Measurements from ENCODE around the gene ZNF468. TPM values are rescaled to one million over a fixed set of nuclear protein-coding genes. Genes with fewer than 3 reads are reported as not detected.
"Not testable (repeated sequence)": the region's sequence is repeated elsewhere in the genome, so short reads cannot be mapped to it uniquely, and the experiment has no call there.

The ZNF468 gene
- total and polyA plus RNA-seq, 2 donors (not counting 1 experiment from before 2014, with no cell fraction given) = 10.2 to 30.6 TPM

DNA sequence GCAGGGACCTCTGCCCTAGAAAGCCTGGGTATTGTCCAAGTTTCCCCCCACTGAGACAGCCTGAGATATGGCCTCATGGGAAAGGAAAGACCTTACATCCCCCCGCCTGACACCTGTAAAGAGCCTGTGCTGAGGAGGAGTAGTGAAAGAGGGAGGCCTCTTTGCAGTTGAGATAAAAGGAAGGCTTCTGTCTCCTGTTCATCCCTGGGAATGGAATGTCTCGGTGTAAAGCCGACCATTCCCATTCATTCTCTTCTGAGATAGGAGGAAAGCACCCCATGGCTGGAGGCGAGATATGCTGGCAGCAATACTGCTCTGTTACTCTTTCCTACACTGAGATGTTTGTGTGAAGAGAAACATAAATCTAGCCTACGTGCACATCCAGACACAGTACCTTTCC lies 10.1 kb downstream of the ZNF468 start:
- not testable (repeated sequence) for H3K27ac ChIP-seq (ENCODE audit: insufficient read depth, low read length); H2AFZ ChIP-seq (ENCODE audit: low read length); H3K9me3 ChIP-seq (ENCODE audit: control insufficient read depth, insufficient read depth, low read depth, low read length); H3K36me3 ChIP-seq (ENCODE audit: control insufficient read depth, insufficient read depth, low read length); DNase-seq (ENCODE audit: low read depth in 2 of 2); H3K9ac ChIP-seq (ENCODE audit: insufficient read depth, low read length); H3K4me1 ChIP-seq (ENCODE audit: control insufficient read depth, extremely low read depth, insufficient read depth, low read length); H3K79me2 ChIP-seq (ENCODE audit: control insufficient read depth, insufficient read depth, low read length); H3K4me3 ChIP-seq (replicated peaks in 1 of 4; ENCODE audit: control extremely low read depth in 1 of 4, insufficient read depth in 1 of 4, low read depth in 3 of 4, low read length in 4 of 4); H3K4me2 ChIP-seq (ENCODE audit: extremely low read depth, insufficient read depth, low read length); H3K27me3 ChIP-seq (ENCODE audit: control insufficient read depth, insufficient read depth, low read length); H4K20me1 ChIP-seq (ENCODE audit: control insufficient read depth, extremely low read depth, insufficient read depth, low read length)

DNA sequence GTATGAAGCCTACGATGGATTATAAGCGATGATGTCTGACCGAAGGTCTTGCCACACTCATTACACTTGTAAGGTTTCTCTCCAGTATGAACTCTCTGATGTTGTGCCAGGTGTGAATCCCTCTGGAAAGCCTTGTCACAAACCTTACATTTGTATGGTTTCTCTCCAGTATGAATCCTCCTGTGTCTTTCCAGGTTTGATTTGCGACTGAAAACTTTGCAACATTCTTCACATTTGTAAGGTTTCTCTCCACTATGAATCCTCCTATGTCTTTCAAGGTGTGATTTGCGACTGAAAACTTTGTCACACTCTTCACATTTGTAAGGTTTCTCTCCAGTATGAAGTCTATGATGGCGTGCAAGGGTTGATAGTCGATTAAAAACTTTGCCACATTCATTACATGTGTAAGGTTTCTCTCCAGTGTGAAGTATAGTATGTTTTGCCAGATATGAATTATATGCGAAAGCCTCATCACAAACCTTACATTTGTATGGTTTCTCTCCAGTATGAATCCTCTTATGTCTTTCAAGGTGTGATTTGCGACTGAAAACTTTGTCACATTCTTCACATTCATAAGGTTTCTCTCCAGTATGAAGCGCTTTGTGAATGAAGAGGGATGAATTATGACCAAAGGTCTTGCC lies 16.5 kb downstream of the ZNF468 start:
- H3K4me2 ChIP-seq (ENCODE audit: extremely low read depth, insufficient read depth, low read length); H2AFZ ChIP-seq (ENCODE audit: low read length); DNase-seq (ENCODE audit: low read depth in 2 of 2); H3K36me3 ChIP-seq (ENCODE audit: control insufficient read depth, insufficient read depth, low read length); H3K27me3 ChIP-seq (ENCODE audit: control insufficient read depth, insufficient read depth, low read length); H3K4me3 ChIP-seq (replicated peaks in 1 of 4; ENCODE audit: control extremely low read depth in 1 of 4, insufficient read depth in 1 of 4, low read depth in 3 of 4, low read length in 4 of 4); H3K9me3 ChIP-seq (ENCODE audit: control insufficient read depth, insufficient read depth, low read depth, low read length); H3K27ac ChIP-seq (ENCODE audit: insufficient read depth, low read length); H4K20me1 ChIP-seq (ENCODE audit: control insufficient read depth, extremely low read depth, insufficient read depth, low read length); H3K4me1 ChIP-seq (ENCODE audit: control insufficient read depth, extremely low read depth, insufficient read depth, low read length); H3K79me2 ChIP-seq (ENCODE audit: control insufficient read depth, insufficient read depth, low read length); H3K9ac ChIP-seq (ENCODE audit: insufficient read depth, low read length): not testable (repeated sequence)

DNA sequence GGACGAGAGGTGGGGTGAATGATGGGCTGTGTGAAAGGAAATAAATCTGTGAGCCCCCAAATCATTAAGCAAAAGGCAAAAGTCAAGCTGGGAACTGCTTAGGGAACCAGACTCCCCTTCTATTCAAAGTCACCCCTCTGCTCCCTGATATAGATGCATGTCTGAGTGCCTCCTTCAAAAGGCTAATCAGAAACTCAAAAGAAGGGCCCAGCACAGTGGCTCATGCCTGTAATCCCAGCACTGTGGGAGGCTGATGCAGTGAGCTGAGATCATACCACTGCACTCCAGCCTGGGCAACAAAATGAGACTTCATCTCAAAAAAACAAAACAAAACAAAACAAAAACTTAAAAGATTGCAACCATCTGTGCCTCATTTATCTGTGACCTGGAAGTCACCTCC lies 23.1 kb downstream of the ZNF468 start:
- not testable (repeated sequence) for H3K4me1 ChIP-seq (ENCODE audit: control insufficient read depth, extremely low read depth, insufficient read depth, low read length); DNase-seq (ENCODE audit: low read depth in 2 of 2); H3K9ac ChIP-seq (ENCODE audit: insufficient read depth, low read length); H3K79me2 ChIP-seq (ENCODE audit: control insufficient read depth, insufficient read depth, low read length); H3K27me3 ChIP-seq (ENCODE audit: control insufficient read depth, insufficient read depth, low read length); H3K4me2 ChIP-seq (ENCODE audit: extremely low read depth, insufficient read depth, low read length); H3K36me3 ChIP-seq (ENCODE audit: control insufficient read depth, insufficient read depth, low read length); H3K4me3 ChIP-seq (replicated peaks in 1 of 4; ENCODE audit: control extremely low read depth in 1 of 4, insufficient read depth in 1 of 4, low read depth in 3 of 4, low read length in 4 of 4); H3K27ac ChIP-seq (ENCODE audit: insufficient read depth, low read length); H3K9me3 ChIP-seq (ENCODE audit: control insufficient read depth, insufficient read depth, low read depth, low read length); H2AFZ ChIP-seq (ENCODE audit: low read length); H4K20me1 ChIP-seq (ENCODE audit: control insufficient read depth, extremely low read depth, insufficient read depth, low read length)

DNA sequence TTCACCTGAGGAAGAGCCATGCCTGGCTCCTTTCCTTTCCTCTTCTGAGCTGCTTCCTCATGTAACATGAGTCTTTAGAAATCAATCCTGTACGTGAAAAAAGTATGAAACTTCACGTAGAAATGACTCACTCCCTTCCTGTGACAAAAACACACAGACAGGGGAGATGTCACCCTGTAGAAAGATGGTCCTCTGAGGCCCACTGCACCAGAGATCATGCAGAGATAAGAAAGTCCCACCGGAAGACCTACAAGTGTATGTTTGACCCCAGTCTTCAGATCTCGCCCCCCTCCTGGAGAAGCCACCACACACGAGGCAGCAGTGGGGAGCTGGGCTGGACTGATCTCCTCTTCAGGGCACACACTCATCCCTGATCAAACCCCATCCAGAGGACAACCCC lies 23.9 kb downstream of the ZNF468 start:
- H3K27me3 ChIP-seq (ENCODE audit: control insufficient read depth, insufficient read depth, low read length); H3K79me2 ChIP-seq (ENCODE audit: control insufficient read depth, insufficient read depth, low read length); H2AFZ ChIP-seq (ENCODE audit: low read length); H3K4me3 ChIP-seq (replicated peaks in 1 of 4; ENCODE audit: control extremely low read depth in 1 of 4, insufficient read depth in 1 of 4, low read depth in 3 of 4, low read length in 4 of 4); H3K27ac ChIP-seq (ENCODE audit: insufficient read depth, low read length); H3K9ac ChIP-seq (ENCODE audit: insufficient read depth, low read length); H3K4me1 ChIP-seq (ENCODE audit: control insufficient read depth, extremely low read depth, insufficient read depth, low read length); H3K4me2 ChIP-seq (ENCODE audit: extremely low read depth, insufficient read depth, low read length); DNase-seq (ENCODE audit: low read depth in 2 of 2); H3K36me3 ChIP-seq (ENCODE audit: control insufficient read depth, insufficient read depth, low read length); H4K20me1 ChIP-seq (ENCODE audit: control insufficient read depth, extremely low read depth, insufficient read depth, low read length); H3K9me3 ChIP-seq (ENCODE audit: control insufficient read depth, insufficient read depth, low read depth, low read length): not testable (repeated sequence)

DNA sequence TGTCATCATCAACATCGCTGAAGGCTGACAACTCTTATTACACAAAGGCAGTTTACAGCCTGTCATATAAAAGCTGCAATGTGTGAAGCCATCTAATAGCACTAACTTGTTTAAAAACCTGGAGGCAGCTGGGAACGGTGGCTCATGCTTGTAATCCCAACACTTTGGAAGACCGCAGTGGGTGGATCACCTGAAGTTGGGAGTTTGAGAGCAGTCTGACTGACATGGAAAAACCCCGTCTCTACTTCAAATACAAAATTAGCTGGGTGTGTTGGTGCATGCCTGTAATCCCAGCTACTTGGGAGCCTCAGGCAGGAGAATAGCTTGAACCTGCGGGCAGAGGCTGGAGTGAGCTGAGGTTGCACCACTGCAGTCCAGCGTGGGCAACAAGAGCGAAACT lies 27.6 kb downstream of the ZNF468 start:
- not testable (repeated sequence) for H3K9me3 ChIP-seq (ENCODE audit: control insufficient read depth, insufficient read depth, low read depth, low read length); H3K4me3 ChIP-seq (replicated peaks in 1 of 4; ENCODE audit: control extremely low read depth in 1 of 4, insufficient read depth in 1 of 4, low read depth in 3 of 4, low read length in 4 of 4); H3K4me1 ChIP-seq (ENCODE audit: control insufficient read depth, extremely low read depth, insufficient read depth, low read length); H3K4me2 ChIP-seq (ENCODE audit: extremely low read depth, insufficient read depth, low read length); H3K27ac ChIP-seq (ENCODE audit: insufficient read depth, low read length); H3K27me3 ChIP-seq (ENCODE audit: control insufficient read depth, insufficient read depth, low read length); H3K36me3 ChIP-seq (ENCODE audit: control insufficient read depth, insufficient read depth, low read length); H4K20me1 ChIP-seq (ENCODE audit: control insufficient read depth, extremely low read depth, insufficient read depth, low read length); DNase-seq (ENCODE audit: low read depth in 2 of 2); H2AFZ ChIP-seq (ENCODE audit: low read length); H3K79me2 ChIP-seq (ENCODE audit: control insufficient read depth, insufficient read depth, low read length); H3K9ac ChIP-seq (ENCODE audit: insufficient read depth, low read length)

Measured in fibroblast of lung (primary cell).